ENCODE results near the gene FRAT1. TPM values are rescaled to one million over a fixed set of nuclear protein-coding genes. Genes with fewer than 3 reads are reported as not detected.

FRAT1 gene
- total RNA-seq, 1 donor from 2014 or later = 1.3 TPM

- H3K4me3 Mint-ChIP-seq (ENCODE audit: unreplicated experiment) = peak overlapping the region; percentile 73
- DNase-seq (ENCODE audit: low spot score) = no peak
- no peak for TF ChIP-seq CTCF (IDR thresholded peaks at IDR 0.05)
- no peaks in the 10 kb centered on the region for H3K9me3 Mint-ChIP-seq (ENCODE audit: low read depth)
- peaks cover 21% of the 10 kb centered on the region for H3K27me3 Mint-ChIP-seq (ENCODE audit: low read depth)
- H3K36me3 Mint-ChIP-seq (ENCODE audit: low read depth) = no peaks in the 10 kb centered on the region
- H3K4me1 Mint-ChIP-seq (ENCODE audit: low read depth) = peaks cover 38% of the 10 kb centered on the region
- H3K27ac Mint-ChIP-seq (ENCODE audit: unreplicated experiment) = no peak overlapping the region
Observed at GRCh38 chr10:97335188-97335619, 16.1 kb downstream of the FRAT1 start.

GRCh38 chr10:97336006-97336405, 16.9 kb downstream of the FRAT1 start:
- TF ChIP-seq CTCF (IDR thresholded peaks at IDR 0.05) = no peak
- no peaks in the 10 kb centered on the region for H3K9me3 Mint-ChIP-seq (ENCODE audit: low read depth)
- peaks cover 38% of the 10 kb centered on the region for H3K4me1 Mint-ChIP-seq (ENCODE audit: low read depth)
- no peak overlapping the region for H3K27ac Mint-ChIP-seq (ENCODE audit: unreplicated experiment)
- no peak overlapping the region for H3K4me3 Mint-ChIP-seq (ENCODE audit: unreplicated experiment)
- H3K36me3 Mint-ChIP-seq (ENCODE audit: low read depth) = no peaks in the 10 kb centered on the region
- H3K27me3 Mint-ChIP-seq (ENCODE audit: low read depth) = peaks cover 21% of the 10 kb centered on the region
- no peak for DNase-seq (ENCODE audit: low spot score)

GRCh38 chr10:97336446-97336845, 17.4 kb downstream of the FRAT1 start:
- Mint-ChIP-seq H3K36me3 (ENCODE audit: low read depth) (no peaks in the 10 kb centered on the region), H3K9me3 (ENCODE audit: low read depth) (no peaks in the 10 kb centered on the region), H3K27ac (ENCODE audit: unreplicated experiment) (no peak overlapping the region), H3K4me1 (ENCODE audit: low read depth) (peaks cover 34% of the 10 kb centered on the region), H3K4me3 (ENCODE audit: unreplicated experiment) (no peak overlapping the region), H3K27me3 (ENCODE audit: low read depth) (peaks cover 21% of the 10 kb centered on the region)
- no peak for DNase-seq (ENCODE audit: low spot score)
- TF ChIP-seq CTCF (IDR thresholded peaks at IDR 0.05) = no peak

DNA sequence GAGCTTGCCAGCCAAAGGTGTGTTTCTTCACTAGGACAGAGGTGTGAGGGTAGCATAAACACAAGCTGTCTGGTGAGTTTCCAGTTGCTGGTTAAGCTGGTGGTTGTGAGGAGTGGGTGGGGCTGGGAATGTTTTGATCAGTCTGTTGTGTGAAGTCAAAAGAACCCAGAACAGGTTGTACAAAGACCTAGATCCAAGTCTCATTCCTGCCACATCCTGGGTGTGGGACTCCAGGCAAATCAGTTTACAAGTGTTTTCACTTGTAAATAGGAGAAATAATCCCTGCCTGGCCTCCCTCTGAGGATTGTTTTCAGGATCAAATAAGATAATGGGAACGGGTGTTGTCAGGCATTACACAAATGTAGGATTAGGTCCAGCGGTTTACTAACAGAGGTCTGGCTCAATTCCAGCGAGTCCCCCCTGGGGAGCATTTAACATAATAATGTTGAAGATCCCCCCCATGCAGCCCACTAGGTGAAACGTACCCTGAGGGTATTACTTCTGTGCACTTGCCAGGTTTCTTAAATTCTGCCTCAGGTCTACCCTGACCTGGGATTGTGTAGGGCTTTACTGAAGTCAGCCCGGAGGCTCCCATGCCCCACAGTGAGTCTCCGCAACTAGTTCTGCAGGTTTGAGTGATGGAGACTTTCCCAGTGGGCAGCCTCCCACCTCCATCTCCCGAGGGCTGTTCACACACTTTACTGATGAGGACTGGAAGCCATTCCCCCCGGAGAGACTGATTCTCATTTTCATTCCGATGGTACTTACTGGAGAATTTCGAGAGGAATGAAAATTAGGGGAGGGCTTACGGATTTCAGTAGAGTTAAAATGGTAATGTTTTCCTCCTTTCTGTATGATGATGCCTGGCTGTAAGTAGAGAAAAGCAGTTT, 18.1 kb downstream of the FRAT1 start:
- peaks cover 23% of the 10 kb centered on the region for H3K27me3 Mint-ChIP-seq (ENCODE audit: low read depth)
- H3K4me1 Mint-ChIP-seq (ENCODE audit: low read depth) = peaks cover 29% of the 10 kb centered on the region
- TF ChIP-seq CTCF (IDR thresholded peaks at IDR 0.05) = no peak
- H3K9me3 Mint-ChIP-seq (ENCODE audit: low read depth) = no peaks in the 10 kb centered on the region
- H3K4me3 Mint-ChIP-seq (ENCODE audit: unreplicated experiment) = no peak overlapping the region
- H3K27ac Mint-ChIP-seq (ENCODE audit: unreplicated experiment) = no peak overlapping the region
- DNase-seq (ENCODE audit: low spot score) = no peak
- no peaks in the 10 kb centered on the region for H3K36me3 Mint-ChIP-seq (ENCODE audit: low read depth)

DNA sequence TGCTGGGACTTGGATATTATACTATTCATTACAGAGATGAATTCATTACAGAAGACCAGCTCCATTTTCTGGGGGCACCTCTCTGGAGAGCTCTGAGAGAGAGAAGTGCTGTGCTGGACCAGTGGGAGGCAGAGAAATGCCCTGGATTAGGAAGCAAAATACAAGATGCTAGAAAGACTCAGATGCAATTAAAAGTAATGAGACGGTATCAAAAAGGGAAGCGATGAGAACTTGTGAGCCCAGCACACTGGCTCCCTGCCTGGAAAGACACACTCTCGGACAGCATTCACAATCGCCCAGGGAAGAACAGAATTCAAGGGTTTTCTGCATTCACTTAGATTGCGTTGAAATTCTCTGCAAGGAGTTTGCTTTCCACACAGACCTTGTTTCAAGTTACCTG, 19.0 kb downstream of the FRAT1 start:
- Mint-ChIP-seq H3K27me3 (ENCODE audit: low read depth) (peaks cover 23% of the 10 kb centered on the region), H3K27ac (ENCODE audit: unreplicated experiment) (no peak overlapping the region), H3K36me3 (ENCODE audit: low read depth) (no peaks in the 10 kb centered on the region), H3K4me3 (ENCODE audit: unreplicated experiment) (no peak overlapping the region), H3K4me1 (ENCODE audit: low read depth) (peaks cover 21% of the 10 kb centered on the region), H3K9me3 (ENCODE audit: low read depth) (no peaks in the 10 kb centered on the region)
- no peak for DNase-seq (ENCODE audit: low spot score)
- no peak for TF ChIP-seq CTCF (IDR thresholded peaks at IDR 0.05)

All from chondrocyte (in vitro differentiated cells).